Spleen (tissue), 13 donors: Measurements from ENCODE around the gene CNN2. TPM values are rescaled to one million over a fixed set of nuclear protein-coding genes. Genes with fewer than 3 reads are reported as not detected.

Source experiments
- DNase-seq: peaks from one replicate; pipeline ENCODE4 v3.0.0-alpha.2; 2020
- H3K27ac ChIP-seq, 8 donors: fragments of 200-600 bp; sonication (generic) in 7 of 8; 1 replicate in 4 of 8; 2 replicates in 4 of 8; pipeline versions ENCODE4 v1.5.0 to v1.8.0; 2016 to 2021; ENCODE audit warnings: inconsistent platforms in 4 of 8, mild to moderate bottlenecking in 4 of 8, moderate library complexity in 1 of 8
- H3K27me3 ChIP-seq, 7 donors: fragments of 200-600 bp; sonication (generic) in 6 of 7; replicated peaks in 1 of 7; 1 replicate in 4 of 7; 2 replicates in 3 of 7; pipeline versions ENCODE4 v1.5.0 to v1.8.0; 2016 to 2021; ENCODE audit warnings: inconsistent platforms in 3 of 7, mild to moderate bottlenecking in 1 of 7
- H3K36me3 ChIP-seq, 6 donors: fragments of 200-600 bp; sonication (generic) in 5 of 6; 1 replicate in 4 of 6; 2 replicates in 2 of 6; pipeline versions ENCODE4 v1.5.0 to v1.8.0; 2016 to 2021; ENCODE audit warnings: inconsistent platforms in 2 of 6
- H3K4me1 ChIP-seq, 6 donors: fragments of 200-600 bp; sonication (generic) in 5 of 6; 1 replicate in 3 of 6; 2 replicates in 3 of 6; pipeline versions ENCODE4 v1.5.0 to v1.8.0; 2016 to 2021; ENCODE audit warnings: inconsistent platforms in 3 of 6
- H3K4me3 ChIP-seq, 8 donors: fragments of 200-600 bp; sonication (generic) in 7 of 8; 1 replicate in 4 of 8; 2 replicates in 4 of 8; pipeline versions ENCODE4 v1.5.0 to v1.8.0; 2016 to 2021; ENCODE audit warnings: inconsistent platforms in 4 of 8, mild to moderate bottlenecking in 4 of 8, moderate library complexity in 2 of 8
- H3K9me3 ChIP-seq, 8 donors: fragments of 200-600 bp; sonication (generic) in 7 of 8; 1 replicate in 4 of 8; 2 replicates in 4 of 8; pipeline versions ENCODE4 v1.5.0 to v1.8.0; 2016 to 2021; ENCODE audit warnings: inconsistent platforms in 4 of 8
- POLR2A ChIP-seq, 3 donors: fragments of 450-650 bp; IDR thresholded peaks; one replicate each; pipeline ENCODE4 v1.5.1; 2017; ENCODE audit warnings: antibody characterized with exemption in 3 of 3, mild to moderate bottlenecking in 1 of 3
- POLR2AphosphoS5 ChIP-seq, 3 donors: sonication (generic); formaldehyde crosslinking; IDR thresholded peaks; one replicate each; pipeline ENCODE4 v1.5.1; 2017; ENCODE audit warnings: antibody characterized with exemption in 3 of 3
- WGBS, 5 donors: extraction: QIAGEN DNeasy Blood & Tissue Kit in 3 of 5; methylation state at CpG; one replicate each; pipeline versions ENCODE4 v1.1.5 to v1.1.7; 2013 to 2018; 5-methylcytosine and 5-hydroxymethylcytosine counted together
- intact Hi-C: fragments of 100-400 bp; cut with DNase I; formaldehyde crosslinking; loops from one replicate; pipeline ENCODE4 v1.15.0; 2023; ENCODE audit warnings: low total_unique reads
- long read RNA-seq, 2 donors: transcript quantifications; one replicate each; lab custom pipeline, GENCODE V29; 2026
- polyA plus RNA-seq, 3 donors: library from polyadenylated mRNA; stranded (reverse); fragments of 200-250 nt; gene quantifications; one replicate each; pipeline ENCODE4 v1.2.1, GENCODE V29; 2013
- total RNA-seq, 7 donors: library from RNA; depleted of rRNA in 3 of 7; stranded (reverse); fragments of >200 nt in 3 of 7; fragmentation: NEBNext Ultra II Directional in 4 of 7; extraction: Animal tissue kit (Norgen Biotek cat#: 25700) in 4 of 7; gene quantifications; one replicate each; pipeline versions ENCODE4 v1.1.0 to v1.2.1, GENCODE V29; 2016 to 2021
- TF ChIP-seq, protein P1 (sequence below), 11 experiments: fragments of 200-600 bp in 7 of 11; fragments of 450-650 bp in 4 of 11; sonication (generic) in 4 of 11; IDR thresholded peaks in 8 of 11; conservative IDR thresholded peaks in 3 of 11; 1 replicate in 7 of 11; 2 replicates in 4 of 11; pipeline versions ENCODE4 v1.4.0 to v1.8.0; 2016 to 2021; ENCODE audit warnings: antibody characterized with exemption in 11 of 11, inconsistent platforms in 4 of 11, mild to moderate bottlenecking in 1 of 11
- donor health status: healthy with polysubstance abuse.
- donor health status: DM: no; HTN: no; CAD: no; lungs with moderate emphysema.
- donor health status: DM: no; HTN: no; CAD: no.
- donor health status: Bipolar disorder and iron deficiency.
- donor health status: healthy.
- donor health status: DM: no; HTN: no; CAD: no.
- donor health status: DM: yes; HTN: yes; CAD: no.

CNN2 gene
- total RNA-seq (100 to 1,000 TPM; 102 to 296 (median 233) TPM), polyA plus RNA-seq (100 to 1,000 TPM; 126 to 147 (median 140) TPM)
- long read RNA-seq, donor 1, transcript CNN2-206 (1 exons, 2,266 nt): major isoform, 79 of 110 reads
- long read RNA-seq, donor 1, transcript CNN2-201 (7 exons, 2,179 nt): minor isoform, 25 of 110 reads
- long read RNA-seq, donor 1, partial matches to known transcripts: 0 of 110 reads
- long read RNA-seq, donor 1, other reads (novel, unspliced or antisense): 0 of 110 reads
- long read RNA-seq, donor 2, transcript CNN2-201 (7 exons, 2,179 nt): minor isoform, 28 of 113 reads
- long read RNA-seq, donor 2, transcript CNN2-206 (1 exons, 2,266 nt): major isoform, 73 of 113 reads
- long read RNA-seq, donor 2, partial matches to known transcripts: 5 of 113 reads
- long read RNA-seq, donor 2, other reads (novel, unspliced or antisense): 0 of 113 reads

DNA sequence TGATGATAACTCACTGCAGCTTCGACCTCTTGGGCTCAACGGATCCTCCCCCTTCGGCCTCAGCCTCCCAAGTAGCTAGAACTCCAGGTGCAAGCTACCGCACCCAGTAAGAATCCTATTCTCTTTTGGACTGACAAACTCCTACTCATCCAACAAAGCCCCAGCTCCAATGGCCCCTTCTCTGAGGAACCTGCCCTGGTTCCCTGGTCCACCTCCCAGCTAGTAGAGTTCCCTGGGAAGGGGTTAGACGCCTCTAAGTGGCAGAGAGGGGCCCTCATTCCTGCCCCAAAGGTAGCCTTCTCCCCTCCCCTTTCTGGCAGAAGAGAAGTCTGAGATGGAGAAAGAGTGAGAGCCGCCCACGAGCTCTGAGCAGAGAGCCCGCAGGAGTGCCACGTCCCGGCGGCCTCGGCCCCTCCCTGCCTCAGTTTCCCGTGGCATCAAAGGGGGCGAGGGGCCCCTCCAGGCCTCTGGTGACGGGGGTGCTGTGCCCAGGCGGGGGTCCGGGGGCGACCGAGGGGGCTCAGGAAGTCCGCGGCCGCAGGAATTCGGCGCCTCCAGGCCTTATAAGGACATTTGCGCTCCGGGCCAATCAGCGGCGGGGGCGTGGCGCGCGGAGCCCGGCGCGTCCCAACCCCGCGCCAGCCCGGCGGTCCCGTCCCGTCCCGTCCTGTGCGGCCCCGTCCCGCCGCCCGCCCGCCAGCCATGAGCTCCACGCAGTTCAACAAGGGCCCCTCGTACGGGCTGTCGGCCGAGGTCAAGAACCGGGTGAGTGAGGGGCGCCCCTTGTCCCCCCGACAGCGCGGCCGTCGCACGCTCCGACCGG is at the start of gene CNN2:
Gene CNN2 (plus strand): TSS at position 649 of the 823 bp plus-strand sequence. CDS start 54 bp downstream, at position 703.
- Histone ChIP-seq H3K4me1 (peaks cover 23 to 90% (median 62%) of the 10 kb centered on the region in 6 donors), H3K27me3 (peaks cover 0 to 21% (median 11%) of the 10 kb centered on the region in 7 donors), H3K36me3 (peaks cover 0 to 15% (median 8%) of the 10 kb centered on the region in 6 donors), H3K27ac (peak within 1 kb of the TSS; percentile 90 to 98 (median 96)), H3K4me3 (peak within 1 kb of the TSS; percentile 71 to 98 (median 92)), H3K9me3 (no peaks in the 10 kb centered on the region)
- TF ChIP-seq POLR2A (IDR thresholded peaks at IDR 0.05) (peak in 2 of 3 donors; percentile 12 to 59), POLR2AphosphoS5 (IDR thresholded peaks at IDR 0.05) (peak; percentile 88 to 92 (median 92))
- TF ChIP-seq, protein P1, sequence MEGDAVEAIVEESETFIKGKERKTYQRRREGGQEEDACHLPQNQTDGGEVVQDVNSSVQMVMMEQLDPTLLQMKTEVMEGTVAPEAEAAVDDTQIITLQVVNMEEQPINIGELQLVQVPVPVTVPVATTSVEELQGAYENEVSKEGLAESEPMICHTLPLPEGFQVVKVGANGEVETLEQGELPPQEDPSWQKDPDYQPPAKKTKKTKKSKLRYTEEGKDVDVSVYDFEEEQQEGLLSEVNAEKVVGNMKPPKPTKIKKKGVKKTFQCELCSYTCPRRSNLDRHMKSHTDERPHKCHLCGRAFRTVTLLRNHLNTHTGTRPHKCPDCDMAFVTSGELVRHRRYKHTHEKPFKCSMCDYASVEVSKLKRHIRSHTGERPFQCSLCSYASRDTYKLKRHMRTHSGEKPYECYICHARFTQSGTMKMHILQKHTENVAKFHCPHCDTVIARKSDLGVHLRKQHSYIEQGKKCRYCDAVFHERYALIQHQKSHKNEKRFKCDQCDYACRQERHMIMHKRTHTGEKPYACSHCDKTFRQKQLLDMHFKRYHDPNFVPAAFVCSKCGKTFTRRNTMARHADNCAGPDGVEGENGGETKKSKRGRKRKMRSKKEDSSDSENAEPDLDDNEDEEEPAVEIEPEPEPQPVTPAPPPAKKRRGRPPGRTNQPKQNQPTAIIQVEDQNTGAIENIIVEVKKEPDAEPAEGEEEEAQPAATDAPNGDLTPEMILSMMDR (IDR thresholded peaks at IDR 0.05 in 8 of 11, conservative IDR thresholded peaks at IDR 0.05 in 3 of 11): no peak
- DNase-seq: peak; percentile 95
- 5 to 15% (median 6%) methylated on average over 21 to 63 of the region's 63 CpGs for WGBS, 5 donors
- intact Hi-C loops: loop anchor here (10.0 kb wide), 1 partner anchor 49 kb away; no protein-coding TSS in a partner anchor

DNA sequence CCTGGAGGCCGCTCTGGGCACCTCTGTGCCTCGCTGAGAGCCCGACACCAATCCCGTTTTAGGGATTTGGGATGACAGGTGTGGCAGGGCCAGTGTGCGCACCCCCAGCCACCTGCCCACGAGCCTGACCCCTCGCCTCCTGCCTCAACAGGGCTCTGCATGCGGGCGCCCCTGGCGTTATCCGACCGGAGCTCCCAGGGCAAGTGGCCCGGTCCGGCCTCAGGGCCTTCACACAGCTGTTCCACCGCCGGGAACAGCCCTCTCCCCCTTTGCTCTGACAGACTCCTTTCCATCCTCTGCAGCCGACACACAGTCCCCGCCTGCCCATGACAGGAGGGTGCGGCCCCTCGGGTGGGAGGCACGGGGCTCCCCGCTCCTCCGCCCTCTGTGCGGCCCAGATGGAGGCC is 49.3 kb upstream of the CNN2 start:
- intact Hi-C loops: no loop called here
- WGBS, 5 donors: 86 to 94% (median 92%) methylated on average over 22 to 24 of the region's 24 CpGs
- H3K27me3 ChIP-seq: peaks cover 0 to 6% (median 0%) of the 10 kb centered on the region in 7 donors
- H3K36me3 ChIP-seq: peaks cover 0 to 29% (median 4%) of the 10 kb centered on the region in 6 donors
- no peaks in the 10 kb centered on the region for H3K9me3 ChIP-seq
- TF ChIP-seq POLR2AphosphoS5 (IDR thresholded peaks at IDR 0.05) (peak in 1 of 3 donors; percentile 46), POLR2A (IDR thresholded peaks at IDR 0.05) (no peak)
- no peak overlapping the region for H3K27ac ChIP-seq
- peaks cover 0 to 9% (median 3%) of the 10 kb centered on the region in 6 donors for H3K4me1 ChIP-seq
- no peak overlapping the region for H3K4me3 ChIP-seq
- no peak for DNase-seq

DNA sequence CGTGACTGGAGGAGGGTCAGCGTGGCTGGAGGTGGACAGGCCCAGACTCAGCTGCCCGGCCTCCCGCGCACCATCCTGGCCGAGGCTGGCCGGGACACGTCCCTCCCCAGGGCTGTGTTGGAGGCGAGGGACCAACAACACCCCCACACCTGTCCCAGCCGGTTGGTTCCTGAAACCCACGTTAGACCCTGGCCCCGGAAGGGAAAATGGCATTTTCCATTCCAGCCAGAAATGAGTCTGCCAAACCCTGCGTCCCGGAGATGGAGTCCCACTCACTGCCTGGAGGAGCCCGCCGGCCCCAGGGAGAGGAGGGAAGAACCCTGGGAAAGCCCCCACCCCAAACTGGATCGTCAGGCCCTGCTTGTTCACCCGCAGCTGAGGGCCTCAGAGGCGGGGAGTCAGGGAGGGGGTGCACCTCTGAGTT is 47.1 kb upstream of the CNN2 start:
- Histone ChIP-seq H3K9me3 (no peaks in the 10 kb centered on the region), H3K27me3 (peaks cover 0 to 6% (median 0%) of the 10 kb centered on the region in 7 donors), H3K36me3 (peaks cover 0 to 6% (median 0%) of the 10 kb centered on the region in 6 donors), H3K27ac (no peak overlapping the region), H3K4me1 (peaks cover 11 to 29% (median 22%) of the 10 kb centered on the region in 6 donors), H3K4me3 (no peak overlapping the region)
- no peak for DNase-seq
- WGBS, 5 donors: 46 to 86% (median 72%) methylated on average over 13 to 19 of the region's 19 CpGs
- TF ChIP-seq, protein P1 (IDR thresholded peaks at IDR 0.05 in 8 of 11, conservative IDR thresholded peaks at IDR 0.05 in 3 of 11): no peak
- TF ChIP-seq POLR2AphosphoS5 (IDR thresholded peaks at IDR 0.05) (peak in 1 of 3 donors; percentile 39), POLR2A (IDR thresholded peaks at IDR 0.05) (no peak)
- intact Hi-C loops: no loop called here
